SU-DHL-6 (cell line): ENCODE measurements around the gene TNFRSF25.

Experiments
- CTCF ChIP-seq: fragments of 200-600 bp; sonication (generic); IDR thresholded peaks from one replicate; pipeline ENCODE4 v1.5.1; 2017; ENCODE audit warnings: antibody characterized with exemption, mild to moderate bottlenecking, low read length, moderate library complexity; ENCODE audit not compliant: insufficient read depth, poor library complexity, severe bottlenecking
- EZH2phosphoT487 ChIP-seq: fragments of 200-600 bp; sonication (generic), shearing (Covaris generic); conservative IDR thresholded peaks from 2 replicates; pipeline ENCODE4 v1.6.1; 2018; ENCODE audit warnings: mild to moderate bottlenecking, antibody characterized with exemption, low read length, moderate library complexity, mixed read lengths

GRCh38 chr1:6476483-6476882, 10.5 kb upstream of the TNFRSF25 start:
- TF ChIP-seq CTCF (no peak), EZH2phosphoT487 (no peak)
